ENCODE measurements around the gene SLC9A3. TPM values are rescaled to one million over a fixed set of nuclear protein-coding genes. Genes with fewer than 3 reads are reported as not detected.

SLC9A3 gene
- total RNA-seq, 1 experiment from 2014 or later: 1.9 TPM

GRCh38 chr5:540071-540905 is 16.0 kb upstream of the SLC9A3 start:
- Histone ChIP-seq H3K9me3 (ENCODE audit: low read depth, low read length, poor library complexity, severe bottlenecking) (no peaks in the 10 kb centered on the region), H3K36me3 (ENCODE audit: insufficient read depth, low read length, poor library complexity, severe bottlenecking) (no peaks in the 10 kb centered on the region), H3K4me1 (ENCODE audit: insufficient read depth, low read length, poor library complexity, severe bottlenecking) (peaks cover 5% of the 10 kb centered on the region), H3K4me3 (ENCODE audit: low read depth, low read length, poor library complexity, severe bottlenecking) (no peak overlapping the region), H3K27me3 (replicated peaks; ENCODE audit: insufficient read depth, low read depth, low read length, poor library complexity) (peaks cover 31% of the 10 kb centered on the region), H3K27ac (ENCODE audit: low read depth, low read length, poor library complexity, severe bottlenecking) (no peak overlapping the region)
- BruUV-seq (replicated peaks): no TSS peak
- ChIA-PET CTCF (interaction anchor here (0.6 kb wide), 1 partner anchor 47 kb away, joined by 9 read pairs; no protein-coding TSS in a partner anchor), POLR2A (ENCODE audit: low non-redundant PET) (no interaction called here)
- DNase-seq (ENCODE audit: low spot score): no peak
- TF ChIP-seq CTCF (conservative IDR thresholded peaks at IDR 0.05; ENCODE audit: low read depth, low read length) (no peak), EZH2 (IDR thresholded peaks at IDR 0.05; ENCODE audit: borderline replicate concordance, low read depth, low read length, poor library complexity, severe bottlenecking) (no peak)
- intact Hi-C loops (cut with micrococcal nuclease; ENCODE audit: unreplicated experiment): no loop called here

DNA sequence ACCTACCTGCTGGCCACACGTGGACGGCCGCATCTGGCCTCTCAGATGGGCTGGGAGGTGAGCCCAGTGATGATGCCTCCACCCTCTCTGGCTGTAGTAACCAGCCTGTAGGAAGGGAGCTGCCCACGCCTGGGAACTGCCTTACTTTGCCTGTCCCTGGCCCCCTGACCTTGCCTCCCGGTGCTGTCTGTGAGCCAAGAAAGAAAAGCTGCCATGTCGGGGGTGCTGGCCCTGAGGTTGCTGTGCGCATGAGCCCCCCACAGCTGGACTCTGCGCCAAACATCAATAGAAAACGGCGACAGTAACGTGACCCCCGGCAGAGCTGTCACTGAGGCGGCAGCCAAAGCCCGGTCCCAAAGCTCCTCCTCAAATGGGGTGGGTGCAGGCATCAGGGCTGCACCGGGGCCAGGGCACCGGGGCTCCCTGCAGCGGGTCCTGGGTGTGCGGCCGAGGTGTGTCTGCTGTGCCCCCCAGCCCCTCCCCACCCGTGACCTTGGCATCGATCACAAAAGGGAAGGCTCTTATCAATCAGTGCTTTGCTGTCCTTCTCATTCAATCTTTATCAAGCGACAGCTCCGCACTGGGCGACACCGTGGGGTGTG is 15.3 kb upstream of the SLC9A3 start:
- no peak overlapping the region for H3K27ac ChIP-seq (ENCODE audit: low read depth, low read length, poor library complexity, severe bottlenecking)
- ChIA-PET CTCF (interaction anchor here (0.6 kb wide), 1 partner anchor 48 kb away, joined by 9 read pairs; no protein-coding TSS in a partner anchor), POLR2A (ENCODE audit: low non-redundant PET) (interaction anchor here (0.6 kb wide), 1 partner anchor 93 kb away, joined by 3 read pairs; no protein-coding TSS in a partner anchor)
- H3K36me3 ChIP-seq (ENCODE audit: insufficient read depth, low read length, poor library complexity, severe bottlenecking): no peaks in the 10 kb centered on the region
- H3K9me3 ChIP-seq (ENCODE audit: low read depth, low read length, poor library complexity, severe bottlenecking): no peaks in the 10 kb centered on the region
- no TSS peak for BruUV-seq (replicated peaks)
- intact Hi-C loops (cut with micrococcal nuclease; ENCODE audit: unreplicated experiment): no loop called here
- H3K27me3 ChIP-seq (replicated peaks; ENCODE audit: insufficient read depth, low read depth, low read length, poor library complexity): peaks cover 31% of the 10 kb centered on the region
- no peak for DNase-seq (ENCODE audit: low spot score)
- no peak for TF ChIP-seq CTCF (conservative IDR thresholded peaks at IDR 0.05; ENCODE audit: low read depth, low read length)
- TF ChIP-seq EZH2 (IDR thresholded peaks at IDR 0.05; ENCODE audit: borderline replicate concordance, low read depth, low read length, poor library complexity, severe bottlenecking): peak; percentile 49
- H3K4me1 ChIP-seq (ENCODE audit: insufficient read depth, low read length, poor library complexity, severe bottlenecking): peaks cover 5% of the 10 kb centered on the region
- H3K4me3 ChIP-seq (ENCODE audit: low read depth, low read length, poor library complexity, severe bottlenecking): no peak overlapping the region

DNA sequence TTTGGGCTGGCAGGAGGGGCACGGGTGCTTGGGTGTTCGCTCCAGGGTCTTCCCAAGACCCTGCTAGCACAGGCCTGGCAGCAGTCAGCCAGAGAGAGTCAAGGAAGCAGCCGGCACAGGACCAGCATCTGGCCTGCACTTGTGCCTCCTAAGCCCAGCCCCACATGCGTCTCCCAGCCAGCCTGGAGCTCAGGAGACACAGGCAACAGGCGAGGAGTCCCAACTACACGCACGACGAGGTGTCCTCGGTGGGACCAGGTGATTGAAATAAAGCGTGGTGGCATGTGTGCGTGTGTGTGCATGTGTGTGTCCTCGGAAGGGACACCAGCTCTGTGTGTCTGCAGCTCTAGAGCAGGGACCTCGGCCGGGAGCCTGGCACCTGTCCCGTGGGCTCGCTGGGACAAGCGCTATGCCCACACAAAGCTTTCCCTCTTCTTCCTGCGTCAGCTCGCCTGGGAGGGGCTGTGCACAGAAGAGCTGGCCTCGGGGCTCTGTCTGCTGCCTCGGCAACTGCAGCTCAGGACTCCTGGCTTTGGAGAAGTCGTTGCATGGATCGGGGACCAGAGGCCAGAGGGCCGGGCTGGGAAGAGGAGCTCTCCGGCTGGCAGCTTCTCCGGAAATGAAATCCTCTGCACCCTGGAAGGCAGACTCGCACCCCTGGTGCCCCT is 14.7 kb upstream of the SLC9A3 start:
- no peak overlapping the region for H3K4me3 ChIP-seq (ENCODE audit: low read depth, low read length, poor library complexity, severe bottlenecking)
- intact Hi-C loops (cut with micrococcal nuclease; ENCODE audit: unreplicated experiment): no loop called here
- TF ChIP-seq CTCF (conservative IDR thresholded peaks at IDR 0.05; ENCODE audit: low read depth, low read length): no peak
- H3K9me3 ChIP-seq (ENCODE audit: low read depth, low read length, poor library complexity, severe bottlenecking): no peaks in the 10 kb centered on the region
- ChIA-PET POLR2A (ENCODE audit: low non-redundant PET) (interaction anchor here (0.6 kb wide), 1 partner anchor 92 kb away, joined by 3 read pairs; no protein-coding TSS in a partner anchor), CTCF (no interaction called here)
- no peaks in the 10 kb centered on the region for H3K36me3 ChIP-seq (ENCODE audit: insufficient read depth, low read length, poor library complexity, severe bottlenecking)
- peaks cover 5% of the 10 kb centered on the region for H3K4me1 ChIP-seq (ENCODE audit: insufficient read depth, low read length, poor library complexity, severe bottlenecking)
- BruUV-seq (replicated peaks): no TSS peak
- DNase-seq (ENCODE audit: low spot score): no peak
- H3K27ac ChIP-seq (ENCODE audit: low read depth, low read length, poor library complexity, severe bottlenecking): no peak overlapping the region
- H3K27me3 ChIP-seq (replicated peaks; ENCODE audit: insufficient read depth, low read depth, low read length, poor library complexity): peaks cover 31% of the 10 kb centered on the region

Measured in A673 (cell line).